ENCODE results near the gene IAH1. TPM values are rescaled to one million over a fixed set of nuclear protein-coding genes. Genes with fewer than 3 reads are reported as not detected.

Gene IAH1
- total and polyA plus RNA-seq, 2 of the 4 experiments (the other 2 are of a cell fraction), result 84.5 to 89.8 TPM

DNA sequence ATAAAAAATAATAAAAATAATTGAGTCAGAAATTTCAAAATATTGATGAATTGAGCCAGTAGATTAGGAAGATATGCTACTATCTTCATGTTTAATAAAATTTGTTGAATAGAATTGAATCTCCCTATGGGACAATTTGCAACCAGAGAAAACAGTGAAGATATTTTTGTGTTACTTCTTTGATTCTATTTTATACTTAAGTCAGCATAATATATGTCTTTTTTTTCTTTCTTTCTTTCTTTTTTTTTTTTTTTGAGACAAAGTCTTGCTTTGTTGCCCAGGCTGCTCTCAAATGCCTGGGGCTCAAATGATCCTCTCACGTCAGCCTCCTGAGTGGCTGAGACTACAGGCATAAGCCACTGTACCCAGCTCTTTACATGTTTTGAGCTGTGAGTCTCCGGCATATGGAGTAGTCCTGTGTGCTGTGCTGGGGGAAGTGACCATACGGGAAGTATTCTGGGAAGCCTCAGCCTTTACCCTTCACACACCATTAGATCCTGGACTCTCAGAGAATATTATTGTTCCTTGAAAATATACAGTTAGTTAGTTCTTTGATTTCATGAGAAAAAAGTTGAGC is 13.8 kb upstream of the IAH1 start:
- 100% methylated on average over 1 of the region's 3 CpGs; no CpG with 5 or more reads in 1 of the 2 experiments for WGBS, 2 experiments (ENCODE audit: extremely low coverage in 2 of 2, insufficient read length in 1 of 2)
- Histone ChIP-seq H3K4me3 (ENCODE audit: insufficient read depth, low read depth, low read length) (no peak overlapping the region), H2AK9ac (replicated peaks; ENCODE audit: low read depth, low read length, poor library complexity) (no peak overlapping the region), H3K9me1 (ENCODE audit: insufficient read depth, low read length) (peaks cover 10% of the 10 kb centered on the region), H4K5ac (ENCODE audit: low read depth, low read length) (no peak overlapping the region), H3K56ac (ENCODE audit: extremely low read depth, insufficient read depth, low read length) (no peak overlapping the region), H2BK20ac (ENCODE audit: low read depth, low read length) (no peak overlapping the region), H3K14ac (replicated peaks; ENCODE audit: low read depth, low read length) (no peak overlapping the region), H3K27me3 (ENCODE audit: control insufficient read depth, insufficient read depth, low read length) (no peaks in the 10 kb centered on the region), H2BK120ac (ENCODE audit: low read depth, low read length) (no peak overlapping the region), H3K9ac (ENCODE audit: low read depth, low read length) (no peak overlapping the region), H3K4me1 (ENCODE audit: control insufficient read depth, insufficient read depth, low read length) (peaks cover 5% of the 10 kb centered on the region; the same call in 1 of the 2 replicates), H2AK5ac (ENCODE audit: low read depth, low read length) (no peak overlapping the region), H4K20me1 (ENCODE audit: insufficient read depth, low read length) (no peaks in the 10 kb centered on the region), H3K27ac (ENCODE audit: insufficient read depth, low read length) (no peak overlapping the region), H3K23ac (ENCODE audit: low read depth, low read length) (no peak overlapping the region), H3K79me1 (ENCODE audit: low read depth in 1 of 2, low read length in 2 of 2) (peaks cover 7 to 21% of the 10 kb centered on the region in 2 experiments; a peak in 3 of 4 replicates), H3K36me3 (ENCODE audit: control insufficient read depth, insufficient read depth, low read length) (peaks cover 14% of the 10 kb centered on the region), H3K18ac (ENCODE audit: low read depth, low read length) (no peak overlapping the region), H2BK5ac (ENCODE audit: low read depth, low read length, poor library complexity, severe bottlenecking) (no peak overlapping the region), H3K4ac (ENCODE audit: low read depth, low read length) (no peak overlapping the region), H4K8ac (ENCODE audit: low read depth in 2 of 2, low read length in 2 of 2) (no peak overlapping the region), H2BK15ac (ENCODE audit: low read depth, low read length) (no peak overlapping the region), H2AFZ (replicated peaks; ENCODE audit: low read length, poor library complexity) (no peak overlapping the region), H3K4me2 (ENCODE audit: low read depth, low read length) (no peak overlapping the region), H3K9me3 (ENCODE audit: control insufficient read depth, insufficient read depth, low read length) (no peaks in the 10 kb centered on the region), H4K91ac (ENCODE audit: insufficient read depth, low read depth, low read length) (no peak overlapping the region)
- DNase-seq, result no peak
- POLR2A ChIA-PET (ENCODE audit: unreplicated experiment), result no interaction called here
- CTCF ChIA-PET, result no interaction called here
- no peak for ATAC-seq (ENCODE audit: low read depth)
- BruUV-seq (replicated peaks), result no TSS peak
- intact Hi-C loops (cut with micrococcal nuclease), result no loop called here
- TF ChIP-seq FOS (IDR thresholded peaks at IDR 0.05; ENCODE audit: low read depth, low read length), result no peak
- peak; percentile 28; the same call in 1 of the 2 replicates for TF ChIP-seq MAFK (IDR thresholded peaks at IDR 0.05; ENCODE audit: low read depth, low read length)
- in situ Hi-C loops (cut with MboI; ENCODE audit: low sequenced_read_pairs), result no loop called here
- dilution Hi-C loops (cut with HindIII; ENCODE audit: low sequenced_read_pairs, unreplicated experiment), result no loop called here

Data from IMR-90 (cell line).